ENCODE results near the gene TAF11L4.
A peak's percentile ranks its signal among the peaks of the same experiment; 100 is the strongest.
"Not testable (repeated sequence)": the region's sequence is repeated elsewhere in the genome, so short reads cannot be mapped to it uniquely, and the experiment has no call there.

TAF11L4 gene

GRCh38 chr5:17519508-17519907, 2.1 kb upstream of the TAF11L4 start:
- not testable (repeated sequence) for H3K36me3 Mint-ChIP-seq; ATAC-seq (replicated peaks); H3K27me3 Mint-ChIP-seq; H3K4me3 Mint-ChIP-seq; H3K4me1 Mint-ChIP-seq; H3K27ac Mint-ChIP-seq; DNase-seq; H3K9me3 Mint-ChIP-seq

GRCh38 chr5:17524935-17525334, 3.3 kb downstream of the TAF11L4 start, which contains the start of gene TAF11L5:
TAF11L5 (plus strand) TSS chr5:17525235.
- ATAC-seq (replicated peaks); H3K27ac Mint-ChIP-seq; H3K36me3 Mint-ChIP-seq; DNase-seq; H3K4me1 Mint-ChIP-seq; H3K9me3 Mint-ChIP-seq; H3K4me3 Mint-ChIP-seq; H3K27me3 Mint-ChIP-seq: not testable (repeated sequence)

GRCh38 chr5:17526504-17526903, 4.9 kb downstream of the TAF11L4 start:
- not testable (repeated sequence) for H3K27ac Mint-ChIP-seq; H3K4me3 Mint-ChIP-seq; H3K4me1 Mint-ChIP-seq; H3K36me3 Mint-ChIP-seq; ATAC-seq (replicated peaks); H3K27me3 Mint-ChIP-seq; H3K9me3 Mint-ChIP-seq
- DNase-seq: peak; percentile 16

DNA sequence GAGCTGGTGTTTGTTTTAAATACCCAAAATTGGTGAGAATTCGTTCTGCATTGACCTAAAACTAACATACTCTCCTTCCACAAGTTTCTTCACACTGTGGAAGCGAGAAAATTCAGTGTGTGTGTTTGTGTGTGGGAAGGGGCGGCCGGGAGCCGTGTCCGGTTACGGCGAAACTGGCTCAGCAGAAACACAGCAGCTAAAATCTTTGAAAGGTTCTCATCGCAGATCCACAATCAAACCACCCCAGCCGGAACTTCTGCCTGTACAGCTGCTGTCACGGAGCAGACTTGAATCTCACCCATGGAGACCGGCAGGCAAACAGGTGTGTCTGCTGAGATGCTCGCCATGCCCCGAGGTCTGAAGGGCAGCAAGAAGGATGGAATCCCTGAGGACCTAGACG, 6.8 kb downstream of the TAF11L4 start, which contains the start of gene TAF11L6:
TAF11L6 (plus strand) TSS at position 301 of the 400 bp plus-strand sequence.
- DNase-seq; H3K9me3 Mint-ChIP-seq; H3K4me3 Mint-ChIP-seq; H3K27me3 Mint-ChIP-seq; H3K4me1 Mint-ChIP-seq; H3K36me3 Mint-ChIP-seq; ATAC-seq (replicated peaks); H3K27ac Mint-ChIP-seq: not testable (repeated sequence)

Measured in stimulated activated naive B cell treated with anti-CD40 and anti-IgM and Interleukin-4, amounts not matched to agents 10 μg/mL and 1 μg/mL and 100 μg/mL, for 72 hours (primary cell).